Hepatocyte (in vitro differentiated cells): ENCODE measurements around the gene PCED1A. TPM values are rescaled to one million over a fixed set of nuclear protein-coding genes. Genes with fewer than 3 reads are reported as not detected.

Source experiments
- DNase-seq: peaks from one replicate; pipeline ENCODE4 v3.0.0-alpha.2; 2016; ENCODE audit warnings: low spot score
- H2AFZ ChIP-seq: fragments of 200-600 bp; sonication (generic); 2 replicates; pipeline ENCODE4 v1.6.0; 2016; ENCODE audit warnings: antibody characterized with exemption, mild to moderate bottlenecking
- H3K27ac ChIP-seq: fragments of 200-600 bp; sonication (generic); 2 replicates; pipeline ENCODE4 v1.5.1; 2016; ENCODE audit warnings: mild to moderate bottlenecking
- H3K27me3 ChIP-seq: fragments of 200-600 bp; sonication (generic); 2 replicates; pipeline ENCODE4 v1.6.1; 2016
- H3K36me3 ChIP-seq: fragments of 200-600 bp; sonication (generic); replicated peaks from 2 replicates; pipeline ENCODE4 v1.5.1; 2016; ENCODE audit warnings: low read depth; ENCODE audit not compliant: insufficient read depth
- H3K4me1 ChIP-seq: fragments of 200-600 bp; sonication (generic); 2 replicates; pipeline ENCODE4 v1.5.1; 2016; ENCODE audit warnings: mild to moderate bottlenecking, moderate library complexity; ENCODE audit not compliant: insufficient read depth
- H3K4me2 ChIP-seq: fragments of 200-600 bp; sonication (generic); 2 replicates; pipeline ENCODE4 v1.6.0; 2016
- H3K4me3 ChIP-seq: fragments of 200-600 bp; sonication (generic); 2 replicates; pipeline ENCODE4 v1.5.1; 2016; ENCODE audit warnings: mild to moderate bottlenecking
- H3K79me2 ChIP-seq: fragments of 200-600 bp; sonication (generic); 2 replicates; pipeline ENCODE4 v1.6.0; 2017; ENCODE audit warnings: mild to moderate bottlenecking
- H3K9me2 ChIP-seq: fragments of 200-600 bp; sonication (generic); replicated peaks from 2 replicates; pipeline ENCODE4 v1.6.0; 2017; ENCODE audit warnings: mild to moderate bottlenecking; ENCODE audit not compliant: insufficient read depth
- H3K9me3 ChIP-seq: fragments of 200-600 bp; sonication (generic); 2 replicates; pipeline ENCODE4 v1.5.1; 2016; ENCODE audit warnings: low read depth, mild to moderate bottlenecking
- H4K20me1 ChIP-seq: fragments of 200-600 bp; sonication (generic); 2 replicates; pipeline ENCODE4 v1.6.0; 2016; ENCODE audit warnings: mild to moderate bottlenecking; ENCODE audit not compliant: insufficient read depth, poor library complexity, severe bottlenecking
- CTCF ChIP-seq: fragments of 200-600 bp; sonication (generic); IDR thresholded peaks from 2 replicates; pipeline ENCODE4 v1.5.1; 2016; ENCODE audit warnings: antibody characterized with exemption, mild to moderate bottlenecking; ENCODE audit not compliant: poor library complexity
- EZH2 ChIP-seq: fragments of 200-600 bp; sonication (generic); IDR thresholded peaks from 2 replicates; pipeline ENCODE4 v1.6.1; 2016; ENCODE audit warnings: antibody characterized with exemption, mild to moderate bottlenecking, borderline replicate concordance
- EZH2phosphoT487 ChIP-seq: fragments of 200-600 bp; sonication (generic); IDR thresholded peaks from one replicate; pipeline ENCODE4 v1.6.1; 2018; ENCODE audit warnings: antibody characterized with exemption, mild to moderate bottlenecking, low read depth, moderate library complexity; ENCODE audit not compliant: unreplicated experiment, severe bottlenecking
- WGBS: methylation state at CpG from one replicate; pipeline ENCODE4 v1.1.6; 2016; ENCODE audit warnings: low lambda C conversion rate; ENCODE audit errors: missing lambda C conversion rate; 5-methylcytosine and 5-hydroxymethylcytosine counted together
- polyA plus RNA-seq: library from polyadenylated mRNA; unstranded; fragments of >200 nt; fragmentation: Nextera tagmentation; extraction: Ambion mirVana; gene quantifications from 2 replicates; pipeline ENCODE4 v1.2.1, GENCODE V29; 2016
- total RNA-seq: library from RNA; depleted of rRNA; stranded (reverse); fragments of >200 nt; gene quantifications from 2 replicates; pipeline ENCODE4 v1.2.3, GENCODE V29; 2014

Gene PCED1A
- total and polyA plus RNA-seq, 2 experiments from 2014 or later, result 41.2 to 43.0 TPM

GRCh38 chr20:2806351-2806701, 34.1 kb downstream of the PCED1A start:
- Histone ChIP-seq H3K36me3 (no peaks in the 10 kb centered on the region), H3K4me2 (no peak overlapping the region), H3K27ac (no peak overlapping the region), H3K9me3 (no peaks in the 10 kb centered on the region), H4K20me1 (no peaks in the 10 kb centered on the region), H3K79me2 (no peaks in the 10 kb centered on the region), H3K9me2 (no peaks in the 10 kb centered on the region), H3K4me1 (no peaks in the 10 kb centered on the region), H2AFZ (no peak overlapping the region), H3K4me3 (no peak overlapping the region), H3K27me3 (peaks cover 65% of the 10 kb centered on the region)
- DNase-seq, result no peak
- no peak for TF ChIP-seq EZH2
- no peak for TF ChIP-seq EZH2phosphoT487
- no peak for TF ChIP-seq CTCF
- WGBS, result 48% methylated on average over 4 of the region's 4 CpGs

GRCh38 chr20:2805689-2806350, 34.6 kb downstream of the PCED1A start:
- no peak for DNase-seq
- H3K27me3 ChIP-seq, result peaks cover 70% of the 10 kb centered on the region

GRCh38 chr20:2804852-2805688, 35.4 kb downstream of the PCED1A start:
- no peak for DNase-seq
- Histone ChIP-seq H4K20me1 (no peaks in the 10 kb centered on the region), H3K36me3 (no peaks in the 10 kb centered on the region), H3K4me1 (peaks cover under 1% of the 10 kb centered on the region), H3K27ac (no peak overlapping the region), H3K27me3 (peaks cover 74% of the 10 kb centered on the region), H3K9me2 (no peaks in the 10 kb centered on the region), H3K4me2 (peak overlapping the region; percentile 44), H3K9me3 (no peaks in the 10 kb centered on the region), H3K4me3 (no peak overlapping the region), H3K79me2 (no peaks in the 10 kb centered on the region), H2AFZ (no peak overlapping the region)
- 38% methylated on average over 40 of the region's 49 CpGs for WGBS
- TF ChIP-seq CTCF, result no peak
- no peak for TF ChIP-seq EZH2phosphoT487
- TF ChIP-seq EZH2, result no peak

More at GRCh38 chr20:2805689-2806350, 34.6 kb downstream of the PCED1A start:
- Histone ChIP-seq H3K4me3 (no peak overlapping the region), H2AFZ (no peak overlapping the region), H3K36me3 (no peaks in the 10 kb centered on the region), H3K4me1 (no peaks in the 10 kb centered on the region), H4K20me1 (no peaks in the 10 kb centered on the region), H3K27ac (no peak overlapping the region), H3K79me2 (no peaks in the 10 kb centered on the region), H3K9me3 (no peaks in the 10 kb centered on the region), H3K9me2 (no peaks in the 10 kb centered on the region), H3K4me2 (no peak overlapping the region)
- WGBS, result 64% methylated on average over 22 of the region's 22 CpGs
- no peak for TF ChIP-seq EZH2
- TF ChIP-seq EZH2phosphoT487, result no peak
- no peak for TF ChIP-seq CTCF
